SIG-M5 treated with dmso at 0.1 percent for 504 hours (cell line): ENCODE results near the gene PPP2R5C.

ENCODE experiments used
- DNase-seq: peaks from one replicate; lab custom pipeline; 2025; ENCODE audit not compliant: unreplicated experiment; lab: John Stamatoyannopoulos, UW

The PPP2R5C gene

DNA sequence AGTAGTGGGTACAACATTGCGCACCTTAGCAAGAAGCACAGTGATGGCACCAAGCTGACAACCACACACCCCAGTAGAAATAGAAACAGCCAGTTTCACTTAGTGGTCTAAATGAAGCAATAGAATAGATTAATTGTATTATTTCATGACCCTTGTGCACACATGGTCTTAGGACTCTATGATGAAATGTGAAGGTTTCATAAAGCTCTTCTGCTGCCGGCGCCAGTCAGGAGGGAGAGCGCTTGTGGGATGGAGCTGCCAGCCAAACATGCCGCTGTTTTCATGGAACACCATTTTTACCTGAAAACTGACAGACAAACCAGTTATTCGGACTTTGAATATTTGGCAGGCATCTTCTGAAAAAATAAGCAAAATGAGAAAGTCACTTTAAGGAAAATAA is 100.0 kb downstream of the PPP2R5C start:
- no peak for DNase-seq

GRCh38 chr14:101862177-101862576 is 100.7 kb downstream of the PPP2R5C start:
- DNase-seq = no peak

DNA sequence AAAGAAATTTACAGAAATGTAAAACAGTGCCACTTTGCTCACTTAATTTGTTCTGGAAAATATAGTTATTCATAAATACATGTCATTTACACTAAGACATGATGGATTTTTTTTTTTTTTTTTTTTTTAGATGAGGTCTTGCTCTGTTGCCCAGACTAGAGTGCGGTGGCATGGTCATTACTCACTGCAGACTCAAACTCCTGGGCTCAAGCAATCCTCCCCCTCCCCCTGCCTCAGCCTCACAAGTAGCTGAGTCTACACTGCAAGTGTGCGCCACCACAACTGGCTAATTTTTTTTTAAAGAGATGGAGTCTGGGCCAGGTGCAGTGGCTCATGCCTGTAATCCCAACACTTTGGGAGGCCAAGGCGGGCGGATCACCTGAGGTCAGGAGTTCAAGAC is 101.2 kb downstream of the PPP2R5C start:
- no peak for DNase-seq

- no peak for DNase-seq
Measured at GRCh38 chr14:101865288-101865687, 103.8 kb downstream of the PPP2R5C start.

- DNase-seq = no peak
Measured at GRCh38 chr14:101867854-101868253, 106.3 kb downstream of the PPP2R5C start.

- no peak for DNase-seq
Measured at GRCh38 chr14:101869217-101869616, 107.7 kb downstream of the PPP2R5C start.

DNA sequence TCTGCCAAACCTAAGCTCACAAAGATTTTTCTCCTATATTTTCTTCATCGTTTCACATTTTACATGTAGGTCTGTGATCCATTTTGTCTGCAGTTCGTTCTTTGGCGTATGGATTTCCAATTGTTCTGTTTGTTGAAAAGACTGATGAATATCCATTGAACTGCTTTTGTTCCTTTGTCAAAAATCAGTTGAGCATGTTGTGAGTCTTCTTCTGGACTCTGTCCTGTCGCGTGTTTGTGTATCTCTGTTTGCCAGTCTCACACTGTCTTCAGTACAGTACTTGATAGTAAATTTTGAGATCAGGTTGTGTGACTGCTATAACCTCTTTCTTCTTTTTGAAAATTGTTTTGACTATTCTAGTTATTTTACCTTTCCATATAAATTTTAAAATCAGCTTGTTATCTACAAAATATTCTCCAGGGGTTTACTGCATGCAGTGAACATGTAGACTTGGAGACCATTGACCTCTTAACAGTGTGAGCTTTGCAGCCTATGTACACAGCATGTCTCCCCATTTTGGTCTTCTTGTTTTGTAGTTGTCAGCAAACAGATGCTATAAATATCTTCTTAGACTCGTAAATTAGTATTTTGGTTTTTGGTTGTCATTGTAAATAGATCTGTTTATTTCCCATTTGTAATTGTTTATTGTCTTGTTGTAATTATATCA is 108.9 kb downstream of the PPP2R5C start:
- no peak for DNase-seq

DNA sequence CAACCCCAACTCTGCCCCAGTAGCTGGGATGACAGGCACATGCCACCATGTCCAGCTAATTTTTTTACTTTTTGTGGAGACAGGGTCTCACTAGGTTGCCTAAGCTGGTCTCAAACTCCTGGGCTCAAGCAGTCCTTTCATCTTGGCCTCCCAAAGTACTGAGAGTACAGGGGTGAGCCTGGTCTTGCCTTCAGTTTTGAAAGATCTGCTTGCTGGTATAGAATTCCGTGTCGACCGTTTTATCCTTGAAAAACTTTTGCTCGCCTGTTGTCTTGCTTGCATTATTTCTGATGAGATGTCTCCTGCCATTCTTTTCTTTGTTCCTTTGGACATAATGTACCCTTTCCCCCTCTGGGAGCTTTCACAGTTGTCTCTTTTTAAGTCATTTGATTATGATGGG is 110.8 kb downstream of the PPP2R5C start:
- DNase-seq = no peak

- no peak for DNase-seq
Measured at GRCh38 chr14:101873076-101873825, 111.7 kb downstream of the PPP2R5C start.

DNA sequence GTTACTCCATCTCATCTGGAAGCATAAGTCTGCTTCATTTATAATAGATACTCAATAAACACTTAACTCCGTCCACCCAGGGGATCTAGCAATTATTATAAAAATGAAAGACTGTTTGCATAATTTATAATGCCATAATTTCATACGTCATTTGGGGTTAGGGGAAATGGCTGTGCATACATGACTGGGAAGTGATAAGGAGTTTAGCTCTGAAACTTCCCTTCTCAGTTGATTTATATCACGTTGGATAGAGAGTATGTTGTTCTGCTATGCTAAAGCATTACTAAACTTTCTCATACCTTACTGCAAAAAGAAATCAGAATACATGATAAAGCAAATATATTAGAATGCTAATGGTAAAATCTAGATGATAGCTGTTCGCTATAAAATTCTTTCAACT is 112.5 kb downstream of the PPP2R5C start:
- no peak for DNase-seq

DNA sequence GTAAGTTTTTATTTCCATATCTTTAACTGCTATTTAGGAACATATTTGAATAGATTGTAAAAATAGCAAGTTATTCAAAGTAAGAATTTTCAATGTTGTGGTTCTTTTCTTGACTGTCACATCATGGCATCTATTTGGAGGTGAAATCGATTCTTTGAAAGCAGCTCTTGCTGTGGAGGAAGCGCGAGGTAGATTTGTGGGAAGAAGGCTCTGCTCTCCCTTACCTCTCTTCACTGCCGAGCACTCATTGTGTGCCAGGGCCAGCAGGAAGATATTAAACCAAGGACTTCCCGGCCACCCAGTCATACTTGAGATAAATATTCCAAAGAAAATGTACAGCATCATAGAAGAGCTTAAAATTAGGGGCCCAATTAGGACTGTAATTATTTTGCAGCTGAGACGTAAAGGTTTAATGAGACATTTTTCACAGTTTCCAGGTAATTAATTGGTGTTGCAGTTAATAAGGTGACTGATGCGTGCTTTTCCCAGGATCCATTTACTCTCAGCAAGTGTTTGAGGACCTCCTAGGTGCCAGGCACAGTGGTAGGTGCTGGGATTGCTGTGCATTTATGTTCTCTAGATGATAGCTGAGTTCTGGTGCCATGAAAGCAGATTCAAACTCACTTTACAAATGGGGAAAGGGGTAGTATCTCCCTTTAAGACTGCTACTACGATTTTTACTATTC is 113.7 kb downstream of the PPP2R5C start:
- no peak for DNase-seq

- no peak for DNase-seq
Measured at GRCh38 chr14:101875727-101876554, 114.4 kb downstream of the PPP2R5C start.

DNA sequence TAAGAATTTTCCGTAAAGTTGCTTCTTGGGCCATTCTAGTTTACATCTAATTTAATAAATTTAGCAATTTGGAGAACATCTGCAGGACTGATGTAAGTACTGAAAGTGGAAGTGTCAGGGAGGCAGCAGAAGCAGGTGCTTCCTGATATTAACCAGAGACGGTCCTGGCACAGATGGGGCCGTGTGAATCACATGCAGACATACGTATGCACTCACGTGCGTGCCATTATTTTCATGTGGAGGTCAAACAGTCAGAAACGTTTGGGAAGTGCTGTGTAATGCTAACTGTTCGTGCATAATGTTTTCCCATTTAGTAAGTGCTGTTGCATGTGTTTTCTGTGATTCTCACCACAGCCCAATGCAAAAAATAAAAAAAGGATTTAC is 115.0 kb downstream of the PPP2R5C start:
- DNase-seq = peak; percentile 92

- no peak for DNase-seq
Measured at GRCh38 chr14:101877766-101878165, 116.3 kb downstream of the PPP2R5C start.

- DNase-seq = no peak
Measured at GRCh38 chr14:101878211-101878821, 116.8 kb downstream of the PPP2R5C start.

DNA sequence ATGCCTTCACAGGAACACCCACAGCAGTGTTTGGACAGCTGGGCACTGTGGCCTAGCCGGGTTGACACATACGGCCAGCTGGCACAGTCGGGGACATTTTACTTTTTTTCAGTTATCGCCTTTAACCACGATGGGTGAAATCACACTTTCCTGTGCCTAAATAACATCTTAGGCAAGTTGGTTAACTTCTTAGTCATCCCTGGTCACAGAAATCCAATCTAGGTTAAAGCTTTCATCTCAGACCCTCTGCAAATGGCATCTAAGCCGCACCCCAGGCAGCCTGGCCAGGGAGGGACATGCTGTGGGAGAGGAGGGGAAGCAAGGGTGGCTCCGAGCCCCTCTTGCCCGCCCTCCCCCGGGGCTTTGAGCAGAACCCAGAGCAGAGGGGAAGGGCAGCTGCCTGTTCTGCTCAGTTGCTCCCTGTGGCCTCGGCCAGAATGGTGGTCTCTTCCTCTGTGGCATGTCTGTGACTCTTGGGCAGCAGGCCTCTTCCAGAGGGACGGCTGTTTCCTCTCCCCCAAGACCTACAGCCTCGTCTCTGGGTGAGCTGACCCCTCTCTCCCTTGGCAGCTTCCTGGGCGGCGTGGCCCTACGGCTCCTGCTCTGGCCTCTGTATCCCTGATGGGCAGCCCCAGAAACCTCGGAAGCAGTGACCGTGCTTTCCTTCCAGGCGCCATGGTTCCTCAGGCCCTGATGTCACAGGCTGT is 117.5 kb downstream of the PPP2R5C start:
- no peak for DNase-seq

DNA sequence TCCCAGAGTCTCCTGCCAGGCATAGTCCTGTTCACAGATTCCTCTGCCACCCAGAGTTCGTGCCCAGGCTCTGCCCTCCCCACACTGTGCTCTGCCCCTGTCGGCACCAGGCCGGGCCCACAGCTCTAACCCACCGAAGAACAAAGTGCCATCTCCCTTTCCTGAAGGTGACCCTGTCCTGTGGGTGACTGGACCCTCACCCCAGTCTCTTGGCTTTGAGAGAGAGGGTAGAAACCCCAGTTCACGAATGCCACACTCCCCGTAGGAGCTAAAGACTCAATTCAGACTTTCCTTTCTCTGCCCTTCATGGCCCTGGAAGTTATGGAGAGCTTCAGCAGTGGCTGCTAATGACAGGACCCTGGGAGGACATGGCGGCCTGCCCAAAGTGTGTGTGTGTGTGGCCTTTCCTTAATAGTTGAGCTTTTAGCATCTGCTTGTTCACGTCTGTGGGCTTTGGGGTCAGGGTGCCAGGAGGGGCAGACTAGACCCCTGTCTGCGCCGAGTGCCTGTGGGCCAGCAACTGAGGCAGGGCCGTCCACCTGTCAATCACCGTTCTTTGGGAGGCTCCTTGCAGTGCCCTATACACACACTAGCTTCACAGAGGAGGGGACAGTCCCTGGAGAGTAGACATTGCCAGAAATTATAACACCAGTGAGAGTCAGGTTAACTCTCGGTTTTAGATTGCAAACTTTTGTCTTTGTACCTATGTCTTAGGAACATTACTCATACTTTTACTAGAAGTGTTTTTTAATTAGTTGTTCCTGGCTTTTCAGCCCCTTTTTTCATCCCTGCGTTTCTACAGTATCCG is 118.2 kb downstream of the PPP2R5C start:
- DNase-seq = no peak

GRCh38 chr14:101881426-101881825 is 119.9 kb downstream of the PPP2R5C start:
- DNase-seq = no peak

DNA sequence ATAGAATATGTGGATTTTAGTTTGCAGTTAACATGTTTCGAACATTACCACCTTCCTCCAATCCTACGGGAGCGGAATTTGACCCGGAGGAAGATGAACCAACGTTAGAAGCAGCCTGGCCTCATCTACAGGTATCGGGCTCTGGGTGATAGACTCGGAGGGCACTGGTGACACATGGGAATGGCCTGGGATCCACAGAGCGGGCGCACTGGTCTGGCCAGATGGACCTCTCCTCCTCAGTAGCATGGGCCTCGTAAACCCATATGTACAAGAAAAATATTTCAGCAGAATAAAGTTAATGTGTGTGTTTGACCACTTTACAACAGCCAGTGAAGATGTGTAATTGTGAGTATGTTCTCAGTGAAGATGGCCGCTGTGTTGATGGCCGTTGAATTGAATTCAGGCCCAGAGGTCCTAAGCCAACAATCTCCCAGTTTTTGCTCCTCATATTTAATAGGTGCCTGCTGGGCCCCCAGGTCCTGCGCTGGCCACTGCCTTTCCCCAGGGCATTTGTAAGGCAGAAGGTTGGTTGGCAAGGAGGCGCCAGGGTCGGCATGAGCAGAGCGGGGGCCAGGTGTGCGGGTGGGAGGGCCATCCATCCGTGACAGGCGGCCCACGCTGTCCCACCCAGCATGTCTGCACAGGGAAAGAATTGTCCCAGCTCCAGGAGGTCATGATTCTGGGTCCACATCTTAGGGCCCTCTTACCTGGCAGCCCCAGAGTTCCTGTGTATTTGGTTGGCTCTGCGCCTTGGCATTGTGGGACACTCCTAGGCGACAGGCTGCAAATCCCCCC is 120.8 kb downstream of the PPP2R5C start:
- no peak for DNase-seq
